ENCODE data around the gene NDST3.

The NDST3 gene

GRCh38 chr4:118158763-118159375 lies 124.6 kb downstream of the NDST3 start:
- no peak for DNase-seq (ENCODE audit: extremely low spot score)
- TF ChIP-seq CTBP1 (IDR thresholded peaks at IDR 0.05; ENCODE audit: borderline replicate concordance): no peak
- no peak for TF ChIP-seq TARDBP (IDR thresholded peaks at IDR 0.05)
- TF ChIP-seq ELF4 (IDR thresholded peaks at IDR 0.05): no peak
- no peak for TF ChIP-seq NFRKB (IDR thresholded peaks at IDR 0.05)
- TF ChIP-seq HDGF (IDR thresholded peaks at IDR 0.05; ENCODE audit: borderline replicate concordance): no peak
- no peak for TF ChIP-seq L3MBTL2 (conservative IDR thresholded peaks at IDR 0.05)
- no peak for TF ChIP-seq ZNF384 (IDR thresholded peaks at IDR 0.05)
- TF ChIP-seq LEF1 (IDR thresholded peaks at IDR 0.05; ENCODE audit: borderline replicate concordance): no peak
- no peak for TF ChIP-seq FOXK2 (IDR thresholded peaks at IDR 0.05)
- TF ChIP-seq BHLHE40 (IDR thresholded peaks at IDR 0.05; ENCODE audit: borderline replicate concordance): no peak
- ChIA-PET CTCF (no interaction called here), POLR2A (no interaction called here)

- POLR2A ChIA-PET: no interaction called here
- CTCF ChIA-PET: no interaction called here
Observed at GRCh38 chr4:118167306-118167705, 133.0 kb downstream of the NDST3 start.

GRCh38 chr4:118171381-118171780 lies 137.1 kb downstream of the NDST3 start:
- CTCF ChIA-PET: no interaction called here
- POLR2A ChIA-PET: no interaction called here
- no peak for DNase-seq (ENCODE audit: extremely low spot score)
- TF ChIP-seq PKNOX1 (IDR thresholded peaks at IDR 0.05): no peak

More at GRCh38 chr4:118167306-118167705, 133.0 kb downstream of the NDST3 start:
- TF ChIP-seq PKNOX1 (IDR thresholded peaks at IDR 0.05): no peak
- no peak for TF ChIP-seq BHLHE40 (IDR thresholded peaks at IDR 0.05; ENCODE audit: borderline replicate concordance)
- TF ChIP-seq FOXA1 (IDR thresholded peaks at IDR 0.05): no peak
- TF ChIP-seq NFRKB (IDR thresholded peaks at IDR 0.05): no peak
- no peak for TF ChIP-seq LEF1 (IDR thresholded peaks at IDR 0.05; ENCODE audit: borderline replicate concordance)
- TF ChIP-seq HDGF (IDR thresholded peaks at IDR 0.05; ENCODE audit: borderline replicate concordance): no peak
- TF ChIP-seq CTBP1 (IDR thresholded peaks at IDR 0.05; ENCODE audit: borderline replicate concordance): no peak
- TF ChIP-seq TARDBP (IDR thresholded peaks at IDR 0.05): no peak
- TF ChIP-seq ELF4 (IDR thresholded peaks at IDR 0.05): no peak
- TF ChIP-seq FOXK2 (IDR thresholded peaks at IDR 0.05): no peak
- no peak for TF ChIP-seq L3MBTL2 (conservative IDR thresholded peaks at IDR 0.05)
- no peak for TF ChIP-seq SUZ12 (IDR thresholded peaks at IDR 0.05)
- no peak for DNase-seq (ENCODE audit: extremely low spot score)

- TF ChIP-seq FOXM1 (IDR thresholded peaks at IDR 0.05; ENCODE audit: borderline replicate concordance): no peak
- no peak for TF ChIP-seq LEF1 (IDR thresholded peaks at IDR 0.05; ENCODE audit: borderline replicate concordance)
- no peak for TF ChIP-seq SUZ12 (IDR thresholded peaks at IDR 0.05)
- TF ChIP-seq L3MBTL2 (conservative IDR thresholded peaks at IDR 0.05): no peak
- TF ChIP-seq TARDBP (IDR thresholded peaks at IDR 0.05): no peak
- no peak for TF ChIP-seq ARNT (IDR thresholded peaks at IDR 0.05)
- TF ChIP-seq BHLHE40 (IDR thresholded peaks at IDR 0.05; ENCODE audit: borderline replicate concordance): no peak
- CTCF ChIA-PET: no interaction called here
- POLR2A ChIA-PET: no interaction called here
- DNase-seq (ENCODE audit: extremely low spot score): no peak
Observed at GRCh38 chr4:118173126-118173525, 138.8 kb downstream of the NDST3 start.

GRCh38 chr4:118173956-118174725 lies 139.9 kb downstream of the NDST3 start:
- CTCF ChIA-PET: no interaction called here
- POLR2A ChIA-PET: no interaction called here
- DNase-seq (ENCODE audit: extremely low spot score): no peak
- no peak for TF ChIP-seq ELF4 (IDR thresholded peaks at IDR 0.05)
- TF ChIP-seq FOXM1 (IDR thresholded peaks at IDR 0.05; ENCODE audit: borderline replicate concordance): no peak
- TF ChIP-seq LEF1 (IDR thresholded peaks at IDR 0.05; ENCODE audit: borderline replicate concordance): no peak
- TF ChIP-seq NFRKB (IDR thresholded peaks at IDR 0.05): no peak
- no peak for TF ChIP-seq FOXA1 (IDR thresholded peaks at IDR 0.05)
- no peak for TF ChIP-seq ZNF384 (IDR thresholded peaks at IDR 0.05)
- TF ChIP-seq CTBP1 (IDR thresholded peaks at IDR 0.05; ENCODE audit: borderline replicate concordance): no peak
- TF ChIP-seq HDGF (IDR thresholded peaks at IDR 0.05; ENCODE audit: borderline replicate concordance): no peak

- CTCF ChIA-PET: no interaction called here
- TF ChIP-seq FOXA1 (IDR thresholded peaks at IDR 0.05) (no peak), CTBP1 (IDR thresholded peaks at IDR 0.05; ENCODE audit: borderline replicate concordance) (no peak), PKNOX1 (IDR thresholded peaks at IDR 0.05) (no peak), FOXK2 (IDR thresholded peaks at IDR 0.05) (no peak), TARDBP (IDR thresholded peaks at IDR 0.05) (no peak), LEF1 (IDR thresholded peaks at IDR 0.05; ENCODE audit: borderline replicate concordance) (no peak), SP1 (IDR thresholded peaks at IDR 0.05) (no peak), ZNF384 (IDR thresholded peaks at IDR 0.05) (no peak), L3MBTL2 (conservative IDR thresholded peaks at IDR 0.05) (no peak), SUZ12 (IDR thresholded peaks at IDR 0.05) (no peak), BHLHE40 (IDR thresholded peaks at IDR 0.05; ENCODE audit: borderline replicate concordance) (no peak), ELF4 (IDR thresholded peaks at IDR 0.05) (no peak), ARNT (IDR thresholded peaks at IDR 0.05) (no peak), FOXM1 (IDR thresholded peaks at IDR 0.05; ENCODE audit: borderline replicate concordance) (no peak), NFRKB (IDR thresholded peaks at IDR 0.05) (no peak), HDGF (IDR thresholded peaks at IDR 0.05; ENCODE audit: borderline replicate concordance) (no peak)
- POLR2A ChIA-PET: no interaction called here
- no peak for DNase-seq (ENCODE audit: extremely low spot score)
Observed at GRCh38 chr4:118175506-118175905, 141.2 kb downstream of the NDST3 start.
